ENCODE data around the gene SUGCT.
"Not testable (repeated sequence)": the region's sequence is repeated elsewhere in the genome, so short reads cannot be mapped to it uniquely, and the experiment has no call there.

SUGCT gene

GRCh38 chr7:40167291-40167690 is 32.5 kb downstream of the SUGCT start:
- Histone ChIP-seq H3K27ac (no peak overlapping the region), H3K4me3 (no peak overlapping the region)
- TF ChIP-seq, protein P1, sequence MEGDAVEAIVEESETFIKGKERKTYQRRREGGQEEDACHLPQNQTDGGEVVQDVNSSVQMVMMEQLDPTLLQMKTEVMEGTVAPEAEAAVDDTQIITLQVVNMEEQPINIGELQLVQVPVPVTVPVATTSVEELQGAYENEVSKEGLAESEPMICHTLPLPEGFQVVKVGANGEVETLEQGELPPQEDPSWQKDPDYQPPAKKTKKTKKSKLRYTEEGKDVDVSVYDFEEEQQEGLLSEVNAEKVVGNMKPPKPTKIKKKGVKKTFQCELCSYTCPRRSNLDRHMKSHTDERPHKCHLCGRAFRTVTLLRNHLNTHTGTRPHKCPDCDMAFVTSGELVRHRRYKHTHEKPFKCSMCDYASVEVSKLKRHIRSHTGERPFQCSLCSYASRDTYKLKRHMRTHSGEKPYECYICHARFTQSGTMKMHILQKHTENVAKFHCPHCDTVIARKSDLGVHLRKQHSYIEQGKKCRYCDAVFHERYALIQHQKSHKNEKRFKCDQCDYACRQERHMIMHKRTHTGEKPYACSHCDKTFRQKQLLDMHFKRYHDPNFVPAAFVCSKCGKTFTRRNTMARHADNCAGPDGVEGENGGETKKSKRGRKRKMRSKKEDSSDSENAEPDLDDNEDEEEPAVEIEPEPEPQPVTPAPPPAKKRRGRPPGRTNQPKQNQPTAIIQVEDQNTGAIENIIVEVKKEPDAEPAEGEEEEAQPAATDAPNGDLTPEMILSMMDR (IDR thresholded peaks at IDR 0.05), result no peak
- no peak for DNase-seq (ENCODE audit: low spot score)

DNA sequence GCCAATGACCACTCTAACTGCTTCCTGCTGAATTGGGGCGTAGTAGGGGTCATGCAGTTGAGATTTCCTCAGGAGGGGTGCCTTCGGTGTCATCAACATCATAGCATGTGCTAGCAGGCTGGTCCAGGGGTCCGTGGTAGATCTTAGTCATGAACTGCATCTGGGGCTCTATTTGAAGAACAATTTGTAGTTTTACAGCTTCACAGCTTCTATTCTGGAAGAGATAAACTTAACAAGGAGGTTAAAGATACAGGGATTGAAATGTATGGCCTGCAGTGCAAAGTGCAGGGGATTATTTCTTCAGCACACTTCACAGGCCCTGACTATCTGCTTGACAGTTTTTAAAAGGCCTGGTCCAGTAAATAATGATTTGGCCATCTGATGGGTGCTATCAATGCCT is 33.5 kb downstream of the SUGCT start:
- H3K4me3 ChIP-seq; DNase-seq (ENCODE audit: low spot score); H3K27ac ChIP-seq: not testable (repeated sequence)

- H3K4me3 ChIP-seq; DNase-seq (ENCODE audit: low spot score); H3K27ac ChIP-seq: not testable (repeated sequence)
Measured at GRCh38 chr7:40173121-40173520, 38.3 kb downstream of the SUGCT start.

GRCh38 chr7:40175256-40175655 is 40.5 kb downstream of the SUGCT start:
- DNase-seq (ENCODE audit: low spot score); H3K4me3 ChIP-seq; H3K27ac ChIP-seq: not testable (repeated sequence)

DNA sequence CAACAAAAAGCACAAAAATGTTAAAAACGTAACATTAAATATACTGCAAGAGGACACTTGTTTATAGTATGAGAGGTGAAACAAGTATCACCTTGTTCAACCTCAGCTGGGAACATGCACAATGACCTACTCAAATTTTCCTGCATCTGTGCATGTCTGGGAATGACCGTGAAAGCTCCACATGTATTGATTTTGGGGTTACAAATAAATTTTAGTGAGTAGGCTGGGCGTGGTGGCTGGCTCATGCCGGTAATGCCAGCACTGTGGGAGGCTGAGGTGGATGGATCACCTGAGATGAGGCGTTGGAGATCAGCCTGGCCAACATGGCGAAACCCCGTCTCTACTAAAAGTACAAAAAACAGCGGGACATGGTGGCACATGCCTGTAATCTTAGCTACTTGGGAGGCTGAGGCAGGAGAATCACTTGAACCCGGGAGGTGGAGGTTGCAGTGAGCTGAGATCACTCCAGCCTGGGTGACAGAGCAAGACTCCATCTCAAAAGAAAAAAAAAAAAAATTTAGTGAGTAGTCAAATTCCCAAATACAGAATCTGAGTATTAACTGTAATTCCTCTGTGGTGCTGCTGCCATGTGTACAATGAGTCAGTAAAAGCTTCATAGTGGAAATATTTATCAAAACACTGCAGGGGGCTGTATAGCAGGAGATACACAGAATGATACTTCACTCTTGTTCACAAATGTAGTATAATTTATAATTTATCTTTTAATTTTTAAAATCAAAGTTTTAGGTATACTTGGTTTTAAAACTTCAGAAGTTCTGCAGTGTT is 41.1 kb downstream of the SUGCT start:
- DNase-seq (ENCODE audit: low spot score), result no peak
- H3K4me3 ChIP-seq, result no peak overlapping the region
- TF ChIP-seq, protein P1 (IDR thresholded peaks at IDR 0.05), result no peak
- H3K27ac ChIP-seq, result no peak overlapping the region

- no peak for DNase-seq (ENCODE audit: low spot score)
- Histone ChIP-seq H3K27ac (no peak overlapping the region), H3K4me3 (no peak overlapping the region)
- TF ChIP-seq, protein P1 (IDR thresholded peaks at IDR 0.05), result no peak
Measured at GRCh38 chr7:40177071-40177470, 42.3 kb downstream of the SUGCT start.

DNA sequence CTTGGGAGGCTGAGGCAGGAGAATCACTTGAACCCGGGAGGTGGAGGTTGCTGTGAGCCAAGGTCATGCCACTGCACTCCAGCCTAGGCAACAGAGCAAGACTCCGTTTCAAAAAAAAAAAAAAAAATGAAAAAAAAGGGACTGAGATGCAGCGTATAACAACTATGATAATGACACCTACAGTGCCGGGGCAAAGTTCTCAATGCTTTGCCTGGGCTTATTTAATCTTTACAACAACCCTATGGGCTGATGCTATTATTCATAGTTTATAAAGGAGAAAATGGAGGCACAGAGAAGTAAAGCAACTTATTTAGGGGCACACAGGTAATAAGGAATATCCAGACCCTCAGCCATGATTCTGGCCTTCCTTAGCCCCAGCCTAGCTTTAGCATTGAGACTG is 47.6 kb downstream of the SUGCT start:
- TF ChIP-seq, protein P1 (IDR thresholded peaks at IDR 0.05), result no peak
- DNase-seq (ENCODE audit: low spot score), result no peak
- H3K27ac ChIP-seq, result no peak overlapping the region
- no peak overlapping the region for H3K4me3 ChIP-seq

- no peak for DNase-seq (ENCODE audit: low spot score)
- H3K27ac ChIP-seq, result no peak overlapping the region
- H3K4me3 ChIP-seq, result no peak overlapping the region
- TF ChIP-seq, protein P1 (IDR thresholded peaks at IDR 0.05), result no peak
Measured at GRCh38 chr7:40186586-40186985, 51.8 kb downstream of the SUGCT start.

DNA sequence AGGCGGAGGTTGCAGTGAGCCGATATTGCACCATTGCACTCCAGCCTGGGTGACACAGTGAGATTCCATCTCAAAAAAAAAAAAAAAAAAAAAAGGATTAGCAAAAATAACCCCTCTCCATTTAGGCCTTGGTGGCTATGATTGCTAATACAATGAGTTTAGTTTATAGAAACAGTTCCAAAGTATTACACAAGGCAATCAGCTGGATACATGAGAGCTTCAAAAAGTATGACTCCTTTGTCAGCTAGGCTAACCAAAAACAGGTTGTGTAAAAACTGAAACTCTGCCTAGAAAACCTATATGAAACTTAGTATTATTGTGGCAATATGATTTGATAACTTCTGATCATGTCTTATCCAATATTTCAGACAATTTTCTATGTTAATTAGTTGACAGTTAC is 57.2 kb downstream of the SUGCT start:
- H3K4me3 ChIP-seq, result no peak overlapping the region
- no peak overlapping the region for H3K27ac ChIP-seq
- DNase-seq (ENCODE audit: low spot score), result no peak
- TF ChIP-seq, protein P1 (IDR thresholded peaks at IDR 0.05), result no peak

Measured in coronary artery (tissue), 2 donors.